Mesodermal cell (in vitro differentiated cells): Measurements from ENCODE around the gene LRRC25.

Experiments used
- H3K27ac ChIP-seq: 2 replicates; pipeline ENCODE4 v1.7.0; 2013; ENCODE audit warnings: mild to moderate bottlenecking, low read depth, low read length, moderate library complexity; ENCODE audit not compliant: severe bottlenecking
- H3K36me3 ChIP-seq: 2 replicates; pipeline ENCODE4 v1.7.1; 2013; ENCODE audit warnings: mild to moderate bottlenecking, low read length, moderate library complexity; ENCODE audit not compliant: control insufficient read depth, insufficient read depth
- H3K4me1 ChIP-seq: one replicate; pipeline ENCODE4 v1.7.1; 2013; ENCODE audit warnings: mild to moderate bottlenecking, low read length; ENCODE audit not compliant: insufficient read depth, control insufficient read depth, poor library complexity, severe bottlenecking
- H3K4me3 ChIP-seq: 2 replicates; pipeline ENCODE4 v1.7.0; 2013; ENCODE audit warnings: low read length, control low read depth, mild to moderate bottlenecking; ENCODE audit not compliant: insufficient read depth, poor library complexity, severe bottlenecking; ENCODE audit errors: extremely low read depth
- H3K9me3 ChIP-seq: 2 replicates; pipeline ENCODE4 v1.7.1; 2013; ENCODE audit warnings: mild to moderate bottlenecking, low read length, moderate library complexity; ENCODE audit not compliant: control insufficient read depth
- WGBS, 2 experiments: methylation state at CpG; one replicate each; pipeline ENCODE4 v1.1.5; 2013; ENCODE audit warnings: missing lambda C conversion rate in 2 of 2; ENCODE audit not compliant: insufficient coverage in 2 of 2; 5-methylcytosine and 5-hydroxymethylcytosine counted together

LRRC25 gene

GRCh38 chr19:18422530-18423191 is 25.2 kb upstream of the LRRC25 start:
- peaks cover 35% of the 10 kb centered on the region for H3K4me1 ChIP-seq
- H3K36me3 ChIP-seq, result peaks cover 7% of the 10 kb centered on the region
- H3K9me3 ChIP-seq, result no peaks in the 10 kb centered on the region
- 92 to 97% methylated on average over 11 of the region's 14 CpGs for WGBS, 2 experiments
- no peak overlapping the region for H3K4me3 ChIP-seq
- no peak overlapping the region for H3K27ac ChIP-seq

- H3K9me3 ChIP-seq, result no peaks in the 10 kb centered on the region
- WGBS, 2 experiments, result 94 to 97% methylated on average over 11 of the region's 12 CpGs
- H3K27ac ChIP-seq, result no peak overlapping the region
- H3K36me3 ChIP-seq, result peaks cover 7% of the 10 kb centered on the region
- H3K4me1 ChIP-seq, result peaks cover 38% of the 10 kb centered on the region
- no peak overlapping the region for H3K4me3 ChIP-seq
Observed at GRCh38 chr19:18421371-18421959, 24.0 kb upstream of the LRRC25 start.

- Histone ChIP-seq H3K4me1 (peaks cover 35% of the 10 kb centered on the region), H3K9me3 (no peaks in the 10 kb centered on the region), H3K4me3 (peak overlapping the region; percentile 66), H3K36me3 (peaks cover 5% of the 10 kb centered on the region), H3K27ac (no peak overlapping the region)
- 76 to 78% methylated on average over 1 to 2 of the region's 2 CpGs for WGBS, 2 experiments
Observed at GRCh38 chr19:18420930-18421329, 23.5 kb upstream of the LRRC25 start.

DNA sequence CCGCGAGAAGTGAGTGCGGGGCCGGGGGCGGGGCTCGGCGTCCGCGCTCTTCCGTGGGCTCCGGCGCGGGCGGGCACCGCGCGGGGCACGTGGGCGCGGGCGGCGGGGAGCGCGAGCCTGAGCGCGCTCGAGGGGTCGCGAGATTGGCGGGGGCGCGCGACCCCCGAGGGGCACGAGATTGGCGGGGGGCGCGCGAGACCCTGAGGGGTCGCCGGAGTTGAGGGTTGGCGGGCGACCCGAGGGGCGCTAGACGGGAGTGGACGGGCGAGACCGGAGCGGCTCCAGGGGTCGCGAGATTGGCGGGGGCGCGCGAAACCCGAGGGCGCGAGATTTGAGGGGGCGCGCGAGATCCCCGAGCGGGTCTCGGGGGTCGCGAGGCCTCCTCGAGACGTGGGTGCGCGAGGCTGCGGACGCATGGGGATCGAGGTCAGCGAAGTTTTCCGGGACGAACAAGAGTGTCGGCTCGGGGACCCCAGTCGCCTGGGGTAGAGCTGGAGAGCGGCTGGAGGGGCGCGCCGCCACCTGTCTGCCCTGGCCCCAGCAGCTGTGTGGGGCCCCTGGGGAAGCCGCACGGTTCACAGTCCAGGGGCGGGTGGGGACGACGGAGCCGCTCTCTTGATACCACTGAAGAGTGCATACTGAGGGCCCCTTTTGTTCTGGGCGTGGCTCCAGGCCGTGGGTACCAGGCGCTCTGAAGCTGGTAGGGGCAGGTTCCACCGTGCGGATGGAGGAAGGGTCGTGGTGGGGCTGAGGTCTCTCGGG is 22.5 kb upstream of the LRRC25 start:
- peaks cover 5% of the 10 kb centered on the region for H3K36me3 ChIP-seq
- H3K4me3 ChIP-seq, result peak overlapping the region; percentile 66
- peaks cover 33% of the 10 kb centered on the region for H3K4me1 ChIP-seq
- H3K27ac ChIP-seq, result no peak overlapping the region
- H3K9me3 ChIP-seq, result no peaks in the 10 kb centered on the region
- 4 to 5% methylated on average over 68 to 81 of the region's 97 CpGs for WGBS, 2 experiments

DNA sequence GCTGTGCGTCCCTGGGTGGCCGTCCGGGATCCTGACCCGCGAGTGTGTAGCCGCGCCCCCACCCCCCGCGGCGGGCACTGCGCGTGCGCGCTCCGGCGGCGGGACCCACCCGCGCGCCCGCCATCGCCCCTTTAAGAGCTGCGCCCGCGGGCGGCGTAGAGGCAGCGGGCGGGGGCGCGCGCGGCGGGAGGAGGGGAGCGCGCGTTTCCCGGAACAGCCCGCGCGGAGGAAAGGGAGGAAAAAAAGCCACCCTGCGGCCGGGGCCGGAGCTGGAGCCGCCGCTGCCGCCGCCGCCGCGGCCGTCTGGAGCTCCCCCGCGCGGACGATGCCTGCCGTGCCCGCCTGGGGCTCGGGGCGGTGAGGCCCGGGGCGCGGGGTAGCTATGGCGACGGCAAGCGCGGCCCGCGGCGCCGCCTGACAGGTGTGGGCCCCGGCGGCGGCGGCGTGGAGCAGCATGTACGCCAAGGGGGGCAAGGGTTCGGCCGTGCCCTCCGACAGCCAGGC is 21.8 kb upstream of the LRRC25 start, which contains the start of gene SSBP4:
SSBP4 (plus strand) TSS at position 204 of the 504 bp plus-strand sequence; CDS start at position 455, 251 bp downstream.
- peak within 1 kb of the TSS; percentile 66 for H3K4me3 ChIP-seq
- peaks cover 5% of the 10 kb centered on the region for H3K36me3 ChIP-seq
- peaks cover 33% of the 10 kb centered on the region for H3K4me1 ChIP-seq
- no peaks in the 10 kb centered on the region for H3K9me3 ChIP-seq
- peak within 1 kb of the TSS; percentile 62 for H3K27ac ChIP-seq
- 0% methylated on average over 55 to 63 of the region's 80 CpGs for WGBS, 2 experiments

- Histone ChIP-seq H3K36me3 (peaks cover 5% of the 10 kb centered on the region), H3K4me3 (peak overlapping the region; percentile 66), H3K9me3 (no peaks in the 10 kb centered on the region), H3K4me1 (peaks cover 32% of the 10 kb centered on the region), H3K27ac (peak overlapping the region; percentile 62)
- 44 to 54% methylated on average over 22 to 33 of the region's 39 CpGs for WGBS, 2 experiments
Observed at GRCh38 chr19:18418483-18419194, 21.2 kb upstream of the LRRC25 start.

GRCh38 chr19:18418029-18418482 is 20.6 kb upstream of the LRRC25 start:
- Histone ChIP-seq H3K4me3 (peak overlapping the region; percentile 36), H3K36me3 (peaks cover 3% of the 10 kb centered on the region), H3K4me1 (peaks cover 26% of the 10 kb centered on the region), H3K27ac (peak overlapping the region; percentile 100), H3K9me3 (no peaks in the 10 kb centered on the region)
- WGBS, 2 experiments, result 14 to 32% methylated on average over 17 to 23 of the region's 30 CpGs

- Histone ChIP-seq H3K9me3 (no peaks in the 10 kb centered on the region), H3K4me1 (peaks cover 26% of the 10 kb centered on the region), H3K36me3 (no peaks in the 10 kb centered on the region), H3K27ac (peak overlapping the region; percentile 100), H3K4me3 (peak overlapping the region; percentile 36)
- 1 to 4% methylated on average over 12 to 37 of the region's 53 CpGs for WGBS, 2 experiments
Observed at GRCh38 chr19:18417250-18418028, 20.0 kb upstream of the LRRC25 start.

DNA sequence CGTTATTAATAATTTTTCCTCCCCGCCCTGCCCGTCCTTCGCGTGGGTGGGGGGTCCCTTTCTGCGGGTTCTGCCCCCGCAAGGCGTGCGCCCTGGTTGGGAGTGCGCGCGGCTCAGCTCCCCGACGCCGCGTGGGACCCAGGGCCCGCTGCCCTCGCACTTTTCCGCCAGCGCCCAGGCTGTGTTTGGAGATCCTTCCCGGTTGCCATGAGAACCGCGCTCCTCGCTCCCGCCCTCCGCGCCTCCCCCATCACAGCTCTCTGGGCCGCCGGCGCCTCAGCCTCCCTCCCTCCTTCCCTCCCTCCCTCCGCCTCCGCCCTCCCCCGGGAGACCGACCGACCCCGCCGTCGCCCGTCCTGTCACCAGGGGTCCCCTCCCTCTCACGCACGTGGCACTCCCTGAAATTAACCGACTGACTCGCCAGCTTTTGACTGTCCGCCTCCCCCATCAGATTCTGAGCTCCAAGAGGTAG is 19.4 kb upstream of the LRRC25 start:
- Histone ChIP-seq H3K36me3 (no peaks in the 10 kb centered on the region), H3K27ac (peak overlapping the region; percentile 100), H3K9me3 (no peaks in the 10 kb centered on the region), H3K4me3 (peak overlapping the region; percentile 36), H3K4me1 (peaks cover 26% of the 10 kb centered on the region)
- WGBS, 2 experiments, result 0 to 1% methylated on average over 25 to 35 of the region's 44 CpGs
